SHP77 (cell line): ENCODE data around the gene JAGN1.
"Not testable (repeated sequence)": the region's sequence is repeated elsewhere in the genome, so short reads cannot be mapped to it uniquely, and the experiment has no call there.

Experiments
- DNase-seq, 2 experiments: peaks; one replicate each; lab custom pipeline; 2025; lab: John Stamatoyannopoulos, UW

JAGN1 gene

DNA sequence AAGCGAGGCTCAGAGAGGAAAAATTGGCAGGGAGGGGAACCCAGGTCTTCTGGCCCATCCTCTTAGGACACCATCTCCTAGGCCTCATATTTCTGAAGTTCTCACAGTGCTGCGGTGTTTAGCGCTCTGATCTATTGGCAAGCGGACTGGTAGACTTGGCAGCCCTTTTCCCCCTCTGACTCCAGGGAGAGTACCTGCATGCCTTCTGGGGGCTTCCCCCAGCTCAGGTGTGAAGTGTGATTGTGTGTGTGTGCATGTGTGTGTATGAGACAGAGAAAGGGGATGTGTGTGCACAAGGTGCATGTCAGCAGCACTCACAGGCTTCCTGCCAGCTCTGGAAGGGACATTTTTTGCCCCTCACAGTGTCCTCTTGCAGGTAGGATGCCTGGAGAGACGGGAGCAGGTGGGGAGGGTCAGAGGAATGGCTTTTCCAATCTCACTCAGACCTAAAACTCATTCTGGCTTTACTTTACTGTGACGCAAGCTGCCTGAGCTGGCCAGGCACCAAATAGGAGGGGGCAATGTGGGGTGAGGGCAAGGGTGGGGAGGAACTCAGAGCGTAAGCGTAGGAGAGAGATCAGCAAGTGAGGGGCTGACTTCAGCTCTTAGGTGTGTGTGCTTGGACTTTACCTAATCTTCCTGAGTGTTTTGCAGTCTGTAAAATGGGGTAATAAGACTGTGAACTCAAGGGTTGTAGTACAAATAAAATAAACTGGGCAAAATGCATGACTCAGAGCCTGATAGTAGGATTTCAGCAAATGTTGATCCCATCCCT lies 8.2 kb downstream of the JAGN1 start:
- DNase-seq: no peak

DNA sequence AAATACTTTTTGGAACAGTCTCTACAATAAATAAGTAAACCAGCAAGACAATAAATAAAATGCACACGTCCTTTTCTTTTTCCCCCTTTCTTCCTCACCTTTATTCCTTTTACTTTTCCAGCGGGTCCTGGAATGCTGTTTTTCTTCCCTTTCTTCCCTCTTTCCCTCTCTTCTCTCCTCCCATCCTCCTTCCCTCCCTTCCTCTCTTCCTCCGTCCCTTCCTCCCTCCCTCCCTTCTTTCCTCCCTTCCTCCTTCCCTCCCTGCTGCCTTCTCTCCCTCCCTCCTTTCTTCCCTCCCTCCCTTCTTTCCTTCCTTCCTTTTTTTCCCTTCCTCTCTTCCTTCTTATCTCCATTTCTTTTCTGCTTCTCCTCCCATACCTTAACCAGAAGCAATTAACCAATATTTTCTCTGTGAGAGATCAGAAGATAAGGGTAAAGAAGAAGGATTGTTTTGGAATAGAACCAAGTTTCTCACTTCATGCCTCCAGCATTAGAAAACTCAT lies 8.9 kb downstream of the JAGN1 start:
- DNase-seq: no peak

DNA sequence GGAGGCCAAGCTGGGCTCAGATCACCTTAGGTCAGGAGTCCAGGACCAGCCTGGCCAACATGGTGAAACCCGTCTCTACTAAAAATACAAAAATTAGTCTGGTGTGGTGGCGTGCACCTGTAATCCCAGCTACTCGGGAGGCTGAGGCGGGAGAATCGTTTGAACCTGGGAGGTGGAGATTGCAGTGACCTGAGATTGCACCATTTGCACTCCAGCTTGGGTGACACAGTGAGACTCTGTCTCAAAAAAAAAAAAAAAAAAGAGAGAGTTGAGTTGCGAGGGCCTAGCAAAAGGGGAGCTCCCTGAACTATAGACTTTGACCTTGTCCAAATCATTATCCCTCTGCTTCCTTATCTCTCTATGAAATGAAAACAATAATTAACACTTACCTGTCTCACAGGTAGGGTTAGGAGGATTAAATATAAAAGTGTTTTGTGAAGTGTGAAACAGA lies 10.6 kb downstream of the JAGN1 start:
- not testable (repeated sequence) for DNase-seq

DNA sequence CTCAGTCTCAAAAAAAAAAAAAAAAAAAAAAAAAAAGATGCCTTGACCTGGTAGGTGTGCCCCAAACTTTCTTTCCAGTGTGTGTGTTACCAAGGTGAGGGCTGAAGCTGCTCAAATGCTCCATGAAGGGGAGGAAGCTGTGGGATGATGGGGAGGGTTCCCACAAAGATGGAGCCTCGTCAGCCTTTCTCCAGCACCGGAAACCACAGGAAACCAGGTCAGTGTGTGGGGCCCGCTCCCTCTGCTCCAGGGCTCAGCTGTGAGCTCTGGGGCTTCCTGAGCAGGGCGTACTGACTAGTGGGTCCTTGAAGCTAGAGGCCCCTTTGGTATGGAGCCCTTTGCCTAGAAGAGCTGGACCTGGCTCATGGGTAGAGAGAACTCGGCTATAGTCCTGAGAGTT lies 11.6 kb downstream of the JAGN1 start:
- no peak for DNase-seq

DNA sequence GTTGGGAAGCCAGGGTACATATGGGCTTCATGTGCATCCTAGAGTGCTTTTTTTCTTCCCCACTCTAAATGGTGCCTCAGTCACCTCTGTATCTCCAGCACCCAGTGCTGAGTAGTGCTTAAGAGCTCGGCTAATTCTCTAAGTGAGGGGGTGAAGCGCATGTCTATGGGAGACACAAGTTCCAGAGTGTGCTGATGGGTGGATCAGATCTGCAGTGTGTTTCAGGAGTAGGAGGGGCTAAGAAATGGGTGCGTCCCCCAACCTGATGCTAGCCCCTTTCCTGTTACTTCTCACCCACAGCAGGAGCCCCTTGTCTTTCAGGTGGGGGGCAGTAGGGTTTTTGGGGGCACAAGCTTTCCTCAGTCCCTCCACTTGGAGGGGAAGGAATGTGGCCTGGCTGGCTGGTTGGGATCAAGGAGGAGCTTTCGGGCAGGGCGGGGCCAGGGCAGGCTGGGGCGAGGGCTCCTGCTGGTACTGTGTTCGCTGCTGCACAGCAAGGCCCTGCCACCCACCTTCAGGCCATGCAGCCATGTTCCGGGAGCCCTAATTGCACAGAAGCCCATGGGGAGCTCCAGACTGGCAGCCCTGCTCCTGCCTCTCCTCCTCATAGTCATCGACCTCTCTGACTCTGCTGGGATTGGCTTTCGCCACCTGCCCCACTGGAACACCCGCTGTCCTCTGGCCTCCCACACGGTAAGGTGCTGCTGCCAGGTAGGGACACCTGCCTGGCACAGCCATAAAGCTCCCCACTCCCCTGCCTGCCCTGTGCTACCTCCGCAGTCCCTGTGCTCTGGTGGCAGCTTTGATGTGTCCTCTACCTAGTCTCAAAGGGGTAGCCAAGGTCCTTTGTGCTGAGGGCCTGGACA lies 12.2 kb downstream of the JAGN1 start, which contains the start of gene IL17RE:
Gene IL17RE (plus strand): TSS at position 477 of the 866 bp plus-strand sequence. CDS start 85 bp downstream, at position 562.
- no peak for DNase-seq

DNA sequence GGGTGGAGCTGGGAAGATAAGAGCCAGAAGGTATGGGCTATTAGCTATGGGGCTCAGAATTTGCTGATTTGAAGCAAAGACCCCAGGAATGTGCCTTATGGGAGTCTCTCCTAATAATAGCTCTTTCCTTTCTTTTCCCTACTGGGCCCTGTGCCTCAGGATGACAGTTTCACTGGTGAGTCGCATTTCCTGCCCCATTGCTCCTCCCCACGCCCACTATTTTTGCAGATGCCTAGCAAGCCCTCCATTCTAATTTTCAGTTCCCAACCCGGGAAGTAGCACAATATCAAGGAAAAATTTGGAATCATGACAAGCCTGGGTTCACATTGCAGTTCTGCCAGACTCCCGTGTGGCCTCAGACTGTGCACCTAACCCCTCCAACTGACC lies 12.8 kb downstream of the JAGN1 start:
- DNase-seq: no peak

DNA sequence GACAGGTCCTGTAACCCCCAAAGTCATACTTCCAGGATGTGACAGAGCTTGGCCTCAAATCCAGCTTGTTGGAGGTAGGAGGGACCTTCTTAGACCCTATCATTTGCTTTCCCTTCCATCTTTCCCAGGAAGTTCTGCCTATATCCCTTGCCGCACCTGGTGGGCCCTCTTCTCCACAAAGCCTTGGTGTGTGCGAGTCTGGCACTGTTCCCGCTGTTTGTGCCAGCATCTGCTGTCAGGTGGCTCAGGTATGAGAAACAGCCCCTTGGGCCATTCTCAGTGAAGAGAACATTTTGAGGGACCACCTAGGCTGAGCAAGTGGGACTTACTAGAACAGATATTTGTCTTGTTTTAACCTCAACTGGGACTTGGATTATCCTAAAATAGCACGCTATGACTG lies 13.5 kb downstream of the JAGN1 start:
- DNase-seq: no peak

DNA sequence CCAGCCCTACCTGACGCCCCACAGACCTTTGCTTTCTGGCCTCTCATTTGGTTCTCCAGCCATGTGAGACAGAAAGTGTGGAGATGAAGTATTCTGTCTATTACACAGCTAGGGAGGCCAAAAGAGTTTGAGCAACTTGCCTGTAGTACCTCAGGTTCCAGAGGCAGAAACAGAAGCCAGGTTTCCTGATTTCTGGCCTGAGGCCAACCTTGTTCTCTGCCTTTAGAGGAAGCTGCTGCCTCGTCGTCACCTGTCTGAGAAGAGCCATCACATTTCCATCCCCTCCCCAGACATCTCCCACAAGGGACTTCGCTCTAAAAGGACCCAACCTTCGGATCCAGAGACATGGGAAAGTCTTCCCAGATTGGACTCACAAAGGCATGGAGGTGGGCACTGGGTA lies 16.1 kb downstream of the JAGN1 start:
- no peak for DNase-seq

DNA sequence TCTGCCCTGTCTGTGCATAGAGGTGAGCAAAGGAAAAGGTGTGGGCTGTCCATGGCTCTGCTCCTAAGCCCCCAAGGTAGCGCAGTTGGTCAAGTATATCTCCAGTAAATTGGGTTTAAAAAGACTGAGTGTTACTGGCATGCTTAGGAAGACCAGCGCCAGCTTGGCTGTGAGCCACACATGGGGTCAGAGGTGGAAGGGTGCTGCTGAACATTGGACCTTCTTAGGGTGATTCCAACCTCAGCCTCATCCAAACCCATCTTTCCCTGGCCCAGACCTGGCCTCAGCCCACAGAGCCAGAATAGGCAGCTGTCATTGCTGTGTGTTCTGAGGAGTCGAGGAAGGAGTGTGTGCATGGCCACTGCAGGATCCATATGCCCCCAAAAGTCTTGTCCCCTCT lies 17.9 kb downstream of the JAGN1 start:
- DNase-seq: no peak

DNA sequence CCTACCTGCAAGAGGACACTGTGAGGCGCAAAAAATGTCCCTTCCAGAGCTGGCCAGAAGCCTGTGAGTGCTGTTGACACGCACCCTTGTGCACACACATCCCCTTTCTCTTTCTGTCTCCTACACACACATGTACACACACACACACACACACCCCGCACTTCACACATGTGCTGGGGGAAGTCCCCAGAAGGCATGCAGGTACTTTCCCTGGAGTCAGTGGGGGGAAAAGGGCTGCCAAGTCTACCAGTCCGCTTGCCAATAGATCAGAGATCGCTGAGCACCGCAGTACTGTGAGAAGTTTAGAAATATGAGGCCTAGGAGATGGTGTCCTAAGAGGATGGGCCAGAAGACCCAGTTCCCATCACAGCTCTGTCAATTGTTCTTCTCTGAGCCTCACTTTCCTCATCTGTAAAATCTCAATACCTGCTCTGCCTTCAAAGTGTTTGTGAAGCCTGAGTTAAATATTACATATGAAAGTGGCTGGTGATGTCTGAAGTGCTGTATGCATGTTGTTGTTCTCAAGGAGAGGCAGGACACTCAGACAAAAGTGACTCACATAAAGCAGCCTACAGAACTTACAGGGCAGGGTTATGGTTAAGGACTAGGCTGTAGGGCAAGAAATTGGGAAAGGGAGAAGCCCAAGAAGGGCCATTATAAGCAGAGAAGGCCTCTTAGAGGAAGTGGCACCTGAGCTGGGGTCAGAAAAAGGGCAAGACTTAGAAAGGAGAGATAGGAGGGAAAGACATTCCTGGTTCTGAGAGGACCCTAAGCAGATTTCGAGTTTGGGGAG lies 19.0 kb downstream of the JAGN1 start:
- DNase-seq: no peak

DNA sequence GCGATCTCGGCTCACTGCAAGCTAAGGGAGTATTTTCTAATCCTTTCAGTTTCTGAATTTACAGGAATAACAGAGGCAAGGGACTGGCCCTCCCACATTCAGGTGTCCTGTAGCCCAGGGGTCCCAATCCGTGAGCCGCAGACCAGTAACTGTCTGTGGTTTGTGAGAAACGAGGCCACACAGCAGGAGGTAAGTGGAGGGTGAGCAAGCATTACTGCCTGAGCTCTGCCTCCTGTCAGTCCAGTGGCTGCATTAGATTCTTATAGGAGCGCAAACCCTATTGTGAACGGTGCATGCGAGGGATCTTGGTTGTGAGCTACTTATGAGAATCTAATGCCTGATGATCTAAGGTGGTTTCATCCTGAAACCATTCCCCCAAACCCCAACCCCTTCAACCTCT lies 21.5 kb downstream of the JAGN1 start:
- DNase-seq: no peak

DNA sequence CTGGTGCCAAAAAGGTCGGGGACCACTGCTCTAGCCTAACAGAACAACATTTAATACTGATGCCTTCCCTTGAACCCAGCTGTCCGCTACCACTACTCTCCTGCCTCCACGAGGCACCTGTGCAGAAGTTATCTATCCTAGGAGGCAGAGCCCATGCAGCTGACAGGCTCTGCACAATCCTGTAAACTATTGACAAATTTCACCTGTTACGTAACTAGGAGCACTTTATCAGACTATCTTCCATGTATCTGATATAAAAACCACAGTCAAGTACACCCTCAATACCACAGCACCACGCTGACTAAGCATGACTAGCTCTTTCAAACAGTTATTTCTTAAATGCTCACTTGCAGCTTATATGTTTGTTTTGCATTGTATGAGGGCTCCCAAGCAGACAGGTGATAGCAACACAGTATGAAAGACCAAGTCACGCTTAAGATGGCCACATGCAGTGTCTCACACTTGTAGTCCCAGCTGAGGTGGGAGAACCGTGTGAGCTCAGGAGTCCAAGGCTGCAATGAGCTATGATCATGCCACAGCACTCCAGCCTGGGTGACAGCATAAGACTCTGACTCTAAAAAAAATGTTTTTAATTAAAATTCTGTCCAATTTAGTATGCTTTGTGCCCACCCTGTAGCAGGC lies 22.0 kb downstream of the JAGN1 start:
- no peak for DNase-seq

DNA sequence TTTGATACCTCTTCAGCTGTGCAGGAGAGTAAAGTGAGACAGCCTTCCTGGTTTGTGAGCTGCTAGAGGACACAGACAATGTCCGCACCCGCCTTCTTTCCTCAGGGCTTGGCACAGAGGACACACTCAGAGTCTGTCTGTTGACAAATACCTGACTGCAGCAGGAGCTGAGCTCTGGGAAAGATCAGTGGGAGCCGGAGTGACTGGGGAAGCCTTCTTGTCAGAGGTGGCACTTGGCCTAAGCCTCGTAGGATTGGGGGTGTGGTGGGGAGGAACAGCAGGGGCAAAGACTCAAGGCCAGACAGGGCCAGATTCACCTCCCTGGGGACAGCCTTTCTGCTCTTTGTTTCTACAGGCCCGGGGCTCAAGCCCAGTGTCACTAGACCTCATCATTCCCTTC lies 23.2 kb downstream of the JAGN1 start:
- DNase-seq: no peak

DNA sequence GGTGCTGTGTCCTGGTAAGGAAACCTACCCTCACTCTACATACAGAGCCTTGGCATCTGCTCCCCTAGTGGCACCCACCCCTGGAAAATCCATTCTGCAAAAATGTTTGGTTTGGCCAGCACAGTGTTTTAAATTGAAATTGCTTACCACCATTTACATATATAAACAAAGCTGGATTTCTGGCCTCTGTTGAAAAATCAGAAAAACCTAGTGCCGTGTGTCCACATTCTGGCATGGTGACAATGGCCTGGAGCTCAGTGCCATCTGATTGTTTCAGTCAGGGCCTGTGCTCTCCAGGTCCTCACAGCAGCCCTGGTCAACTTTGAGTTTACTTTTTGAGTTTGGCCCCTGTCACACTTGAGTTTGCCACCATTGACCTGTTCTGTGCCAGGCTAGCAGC lies 23.6 kb downstream of the JAGN1 start:
- DNase-seq: no peak

DNA sequence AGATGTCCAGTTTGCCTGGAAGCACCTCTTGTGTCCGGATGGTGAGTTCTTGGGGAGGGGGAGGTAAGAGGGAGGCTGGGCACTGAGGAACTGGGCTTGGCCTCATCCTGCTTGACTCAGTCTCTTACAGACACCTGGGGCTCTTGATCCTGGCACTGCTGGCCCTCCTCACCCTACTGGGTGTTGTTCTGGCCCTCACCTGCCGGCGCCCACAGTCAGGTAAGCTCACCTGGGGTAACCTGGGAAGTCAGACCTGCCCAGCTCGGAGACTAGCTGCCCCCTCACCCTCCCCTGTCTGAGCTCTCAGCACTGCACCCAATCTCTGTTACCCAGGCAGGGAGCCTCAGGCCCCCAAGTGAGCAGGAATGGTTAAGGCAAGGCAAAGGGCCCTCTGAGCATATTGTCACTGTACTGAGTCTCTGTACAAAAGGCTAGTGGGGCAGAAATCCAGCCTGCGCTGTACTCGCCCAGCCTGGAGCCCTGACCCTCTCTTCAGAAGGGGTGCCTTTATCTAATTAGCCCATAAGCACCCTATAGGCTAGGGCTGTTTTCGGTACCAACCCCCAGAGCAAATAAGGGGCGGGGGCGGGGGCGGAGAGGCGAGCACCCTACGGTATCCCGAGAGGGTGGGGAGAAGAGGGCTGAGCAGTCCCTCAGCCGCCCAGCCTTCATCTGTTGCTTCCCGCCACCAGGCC lies 24.3 kb downstream of the JAGN1 start:
- DNase-seq: peak in 1 of 2 experiments; percentile 14

DNA sequence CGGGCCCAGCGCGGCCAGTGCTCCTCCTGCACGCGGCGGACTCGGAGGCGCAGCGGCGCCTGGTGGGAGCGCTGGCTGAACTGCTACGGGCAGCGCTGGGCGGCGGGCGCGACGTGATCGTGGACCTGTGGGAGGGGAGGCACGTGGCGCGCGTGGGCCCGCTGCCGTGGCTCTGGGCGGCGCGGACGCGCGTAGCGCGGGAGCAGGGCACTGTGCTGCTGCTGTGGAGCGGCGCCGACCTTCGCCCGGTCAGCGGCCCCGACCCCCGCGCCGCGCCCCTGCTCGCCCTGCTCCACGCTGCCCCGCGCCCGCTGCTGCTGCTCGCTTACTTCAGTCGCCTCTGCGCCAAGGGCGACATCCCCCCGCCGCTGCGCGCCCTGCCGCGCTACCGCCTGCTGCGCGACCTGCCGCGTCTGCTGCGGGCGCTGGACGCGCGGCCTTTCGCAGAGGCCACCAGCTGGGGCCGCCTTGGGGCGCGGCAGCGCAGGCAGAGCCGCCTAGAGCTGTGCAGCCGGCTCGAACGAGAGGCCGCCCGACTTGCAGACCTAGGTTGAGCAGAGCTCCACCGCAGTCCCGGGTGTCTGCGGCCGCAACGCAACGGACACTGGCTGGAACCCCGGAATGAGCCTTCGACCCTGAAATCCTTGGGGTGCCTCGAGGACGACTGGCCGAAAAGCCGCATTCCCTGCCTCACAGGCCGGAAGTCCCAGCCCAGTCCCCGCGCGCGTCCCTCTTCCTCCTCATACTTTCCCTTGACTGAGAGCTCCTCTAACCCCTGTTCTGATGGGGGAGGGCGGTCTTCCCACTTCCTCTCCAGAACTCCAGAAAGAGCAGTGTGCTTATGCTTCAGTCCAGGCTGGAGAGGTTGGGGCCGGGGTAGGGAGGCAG lies 25.1 kb downstream of the JAGN1 start:
- DNase-seq: no peak

DNA sequence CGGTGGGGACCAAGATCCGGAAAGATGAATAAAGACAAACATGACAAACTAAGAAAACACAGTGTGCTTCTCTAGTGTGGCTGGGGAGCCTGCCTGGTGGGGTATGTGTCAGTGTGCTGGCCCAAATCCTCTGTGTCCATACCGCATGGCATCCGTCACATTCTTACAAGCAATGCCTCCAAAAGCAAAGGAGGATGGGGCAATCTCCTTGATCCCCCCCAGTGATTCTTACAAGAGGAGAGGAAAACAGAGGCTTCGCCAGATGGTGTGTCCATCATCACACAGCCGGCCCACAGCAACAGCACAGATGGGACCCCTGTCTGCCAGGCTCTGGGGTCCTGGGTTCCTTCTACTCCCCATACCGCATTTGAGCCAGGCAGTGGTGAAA lies 25.9 kb downstream of the JAGN1 start:
- DNase-seq: no peak

DNA sequence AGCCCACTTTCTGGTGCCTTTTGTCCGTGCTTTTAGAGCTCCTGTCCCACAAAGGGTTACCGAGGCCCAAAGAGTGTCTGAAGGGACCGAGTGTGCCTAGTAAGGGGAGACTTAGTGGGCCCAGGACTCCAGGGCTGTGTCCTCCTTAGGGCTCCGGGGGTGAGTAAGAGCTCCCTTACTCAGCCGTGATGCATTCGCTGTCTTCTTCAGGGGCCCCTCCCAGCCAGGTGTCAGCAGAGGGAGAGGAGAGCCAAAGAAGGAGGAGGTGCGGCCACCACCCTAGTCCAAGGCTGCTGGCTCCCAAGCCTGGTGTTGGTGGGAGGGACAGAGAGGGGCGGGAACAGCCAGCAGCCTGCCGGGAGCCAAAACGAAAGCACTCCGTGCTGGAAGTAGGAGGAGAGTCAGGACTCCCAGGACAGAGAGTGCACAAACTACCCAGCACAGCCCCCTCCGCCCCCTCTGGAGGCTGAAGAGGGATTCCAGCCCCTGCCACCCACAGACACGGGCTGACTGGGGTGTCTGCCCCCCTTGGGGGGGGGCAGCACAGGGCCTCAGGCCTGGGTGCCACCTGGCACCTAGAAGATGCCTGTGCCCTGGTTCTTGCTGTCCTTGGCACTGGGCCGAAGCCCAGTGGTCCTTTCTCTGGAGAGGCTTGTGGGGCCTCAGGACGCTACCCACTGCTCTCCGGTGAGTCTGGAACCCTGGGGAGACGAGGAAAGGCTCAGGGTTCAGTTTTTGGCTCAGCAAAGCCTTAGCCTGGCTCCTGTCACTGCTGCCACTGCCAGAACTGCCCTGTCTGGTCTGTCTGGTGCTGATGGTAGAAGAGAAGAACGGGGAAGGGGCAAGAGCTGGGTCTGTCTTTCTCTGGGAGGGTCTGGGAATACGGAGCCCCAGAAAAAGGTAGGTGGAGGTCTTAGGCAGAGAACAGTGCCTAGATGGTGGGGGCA lies 26.6 kb downstream of the JAGN1 start, which contains the start of gene IL17RC:
Gene IL17RC (plus strand): TSS at position 365 of the 947 bp plus-strand sequence. CDS start 218 bp downstream, at position 583.
- peak; percentile 65 to 80 for DNase-seq

DNA sequence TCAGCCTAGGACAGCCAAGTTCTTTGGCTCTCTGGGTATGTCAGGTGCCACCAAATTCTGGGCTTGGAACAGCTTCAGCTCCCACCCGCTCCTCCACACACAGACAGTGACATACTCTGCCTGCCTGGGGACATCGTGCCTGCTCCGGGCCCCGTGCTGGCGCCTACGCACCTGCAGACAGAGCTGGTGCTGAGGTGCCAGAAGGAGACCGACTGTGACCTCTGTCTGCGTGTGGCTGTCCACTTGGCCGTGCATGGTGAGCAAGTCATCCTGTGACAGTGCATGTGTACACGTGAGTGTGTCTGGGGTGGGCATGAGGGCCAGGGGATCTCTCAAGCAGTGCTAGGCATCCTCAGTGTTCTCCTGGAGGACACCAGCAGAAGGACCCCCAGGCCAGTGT lies 27.4 kb downstream of the JAGN1 start:
- no peak for DNase-seq
